Kidney (tissue), 14 donors: Measurements from ENCODE around the gene PTPRM. TPM values are rescaled to one million over a fixed set of nuclear protein-coding genes. Genes with fewer than 3 reads are reported as not detected.

Source experiments
- DNase-seq, 5 donors: peaks; one replicate each; pipeline ENCODE4 v3.0.0-alpha.2; 2013 to 2020
- FAIRE-seq: peaks from 2 replicates; lab custom pipeline; 2012; peaks lifted over from hg19 to GRCh38; lab: Jason Lieb, UNC
- H3K27ac ChIP-seq, 2 donors: one replicate each; pipeline ENCODE4 v1.7.0; 2013; ENCODE audit warnings: low read depth in 2 of 2, low read length in 2 of 2, inconsistent platforms in 1 of 2
- H3K27me3 ChIP-seq: one replicate; pipeline ENCODE4 v1.7.1; 2013; ENCODE audit warnings: low read length, inconsistent platforms; ENCODE audit not compliant: control insufficient read depth, insufficient read depth
- H3K36me3 ChIP-seq, 3 donors: one replicate each; pipeline versions ENCODE4 v1.7.0 to v1.7.1; 2013; ENCODE audit warnings: low read length in 3 of 3, control low read depth in 1 of 3, inconsistent platforms in 1 of 3; ENCODE audit not compliant: insufficient read depth in 3 of 3, control insufficient read depth in 2 of 3
- H3K4me1 ChIP-seq, 3 donors: one replicate each; pipeline versions ENCODE4 v1.7.0 to v1.7.1; 2013; ENCODE audit warnings: low read length in 3 of 3, inconsistent platforms in 1 of 3, low read depth in 1 of 3; ENCODE audit not compliant: control insufficient read depth in 2 of 3, insufficient read depth in 2 of 3
- H3K4me3 ChIP-seq, 3 donors: one replicate each; pipeline versions ENCODE4 v1.7.0 to v1.8.1; 2013; ENCODE audit warnings: low read length in 3 of 3, control low read depth in 1 of 3, inconsistent platforms in 1 of 3
- H3K9ac ChIP-seq, 3 donors: one replicate each; pipeline versions ENCODE4 v1.7.0 to v1.7.1; 2013; ENCODE audit warnings: low read length in 3 of 3, control low read depth in 1 of 3, inconsistent platforms in 1 of 3
- H3K9me3 ChIP-seq, 3 donors: one replicate each; pipeline versions ENCODE4 v1.7.0 to v1.7.1; 2013; ENCODE audit warnings: low read length in 3 of 3, control low read depth in 1 of 3, inconsistent platforms in 1 of 3; ENCODE audit not compliant: control insufficient read depth in 2 of 3, insufficient read depth in 1 of 3
- CTCF ChIP-seq: IDR thresholded peaks from 3 replicates; pipeline ENCODE4 v1.5.1; 2012; ENCODE audit warnings: mild to moderate bottlenecking, moderate library complexity, borderline replicate concordance; ENCODE audit not compliant: insufficient read depth; ENCODE audit errors: extremely low read depth
- intact Hi-C: fragments of 100-400 bp; cut with DNase I; formaldehyde crosslinking; loops from one replicate; pipeline ENCODE4 v1.11.1; 2022
- polyA plus RNA-seq: library from polyadenylated mRNA; stranded (reverse); fragments of 350-450 nt; fragmentation: Illumina TruSeq; extraction: RNeasy Lipid Tissue Mini Kit (QIAGEN cat#74804); gene quantifications from one replicate; pipeline ENCODE4 v1.2.3, GENCODE V29; 2014; ENCODE audit warnings: low read depth, low replicate concordance; ENCODE audit not compliant: insufficient read depth
- total RNA-seq: library from RNA; stranded (reverse); fragmentation: NEBNext Ultra II Directional; extraction: Animal tissue kit (Norgen Biotek cat#: 25700); gene quantifications from one replicate; pipeline ENCODE4 v1.2.1, GENCODE V29; 2021
- donor health status: control.
- donor health status: control.
- donor health status: control.
- donor health status: control.
- donor health status: control.
- donor health status: DM: yes; HTN: yes; CAD: no.
- donor health status: Normal renal cell carcinoma (clear cell type).

Gene PTPRM
- total and polyA plus RNA-seq, 2 donors from 2014 or later = 52.4 to 98.9 TPM

- Histone ChIP-seq H3K9ac (no peak overlapping the region), H3K36me3 (no peaks in the 10 kb centered on the region), H3K4me3 (no peak overlapping the region), H3K4me1 (no peaks in the 10 kb centered on the region), H3K27ac (no peak overlapping the region), H3K9me3 (no peaks in the 10 kb centered on the region), H3K27me3 (no peaks in the 10 kb centered on the region)
- DNase-seq (no peak), FAIRE-seq (no peak)
- TF ChIP-seq CTCF = no peak
- intact Hi-C loops = no loop called here
These were observed 790.2 kb downstream of the PTPRM start for GRCh38 chr18:8357320-8357719.

GRCh38 chr18:8358033-8358765 is 791.1 kb downstream of the PTPRM start:
- Histone ChIP-seq H3K27me3 (no peaks in the 10 kb centered on the region), H3K4me1 (no peaks in the 10 kb centered on the region), H3K27ac (no peak overlapping the region), H3K36me3 (no peaks in the 10 kb centered on the region), H3K9ac (no peak overlapping the region), H3K9me3 (no peaks in the 10 kb centered on the region), H3K4me3 (no peak overlapping the region)
- TF ChIP-seq CTCF = no peak
- intact Hi-C loops = no loop called here
- FAIRE-seq = no peak
- DNase-seq = no peak

- H3K36me3 ChIP-seq = no peaks in the 10 kb centered on the region
These were observed 792.0 kb downstream of the PTPRM start for GRCh38 chr18:8359076-8359475.

More at GRCh38 chr18:8359076-8359475, 792.0 kb downstream of the PTPRM start:
- TF ChIP-seq CTCF = no peak
- intact Hi-C loops = no loop called here
- H3K4me1 ChIP-seq = no peaks in the 10 kb centered on the region
- H3K4me3 ChIP-seq = no peak overlapping the region
- DNase-seq (no peak), FAIRE-seq (no peak)
- no peak overlapping the region for H3K27ac ChIP-seq
- H3K9ac ChIP-seq = no peak overlapping the region
- H3K9me3 ChIP-seq = no peaks in the 10 kb centered on the region
- H3K27me3 ChIP-seq = no peaks in the 10 kb centered on the region
